SK-N-SH treated with all-trans-retinoic acid at 6 μM for 48 hours (cell line): ENCODE results near the gene AGT.

Source experiments
- ATAC-seq: fragments of 200-7000 bp; cut with Tn5 transposase; 3 replicates; pipeline ENCODE4 v1.9.1; 2020; ENCODE audit warnings: mild to moderate bottlenecking, moderate library complexity
- ARNTL ChIP-seq: fragments of 450-650 bp; formaldehyde crosslinking; IDR thresholded peaks from 2 replicates; pipeline ENCODE4 v1.5.0; 2020; ENCODE audit warnings: low read depth, mild to moderate bottlenecking, moderate library complexity, borderline replicate concordance
- BACH2 ChIP-seq: fragments of 250-450 bp; sonication (Bioruptor Pico); IDR thresholded peaks from 2 replicates; pipeline ENCODE4 v1.9.0; 2021; ENCODE audit warnings: mild to moderate bottlenecking, borderline replicate concordance
- CSDC2 ChIP-seq: fragments of 250-450 bp; sonication (Bioruptor Pico); IDR thresholded peaks from 2 replicates; pipeline ENCODE4 v1.5.0; 2020; ENCODE audit warnings: mild to moderate bottlenecking, moderate library complexity
- GLIS3 ChIP-seq: fragments of 250-450 bp; sonication (Bioruptor Pico); IDR thresholded peaks from 2 replicates; pipeline ENCODE4 v1.5.0; 2020; ENCODE audit warnings: mild to moderate bottlenecking, moderate library complexity
- ISL1 ChIP-seq: fragments of 250-450 bp; sonication (Bioruptor Pico); IDR thresholded peaks from 2 replicates; pipeline ENCODE4 v2.1.2; 2022; ENCODE audit warnings: mild to moderate bottlenecking, moderate library complexity
- OSR1 ChIP-seq: fragments of 250-450 bp; sonication (Bioruptor Pico); IDR thresholded peaks from 2 replicates; pipeline ENCODE4 v1.8.0; 2022; ENCODE audit warnings: moderate library complexity, mild to moderate bottlenecking, inconsistent platforms
- PPARA ChIP-seq: fragments of 250-450 bp; sonication (Bioruptor Pico); IDR thresholded peaks from 2 replicates; pipeline ENCODE4 v1.5.0; 2020; ENCODE audit warnings: mild to moderate bottlenecking, borderline replicate concordance
- SNAI2 ChIP-seq: fragments of 250-450 bp; sonication (Bioruptor Pico); IDR thresholded peaks from 2 replicates; pipeline ENCODE4 v1.5.0; 2020; ENCODE audit warnings: mild to moderate bottlenecking, moderate library complexity
- TCF4 ChIP-seq: fragments of 250-450 bp; sonication (Bioruptor Pico); IDR thresholded peaks from 2 replicates; pipeline ENCODE4 v1.8.0; 2021; ENCODE audit warnings: mild to moderate bottlenecking, moderate library complexity, borderline replicate concordance
- TOX ChIP-seq: fragments of 250-450 bp; sonication (Bioruptor Pico); IDR thresholded peaks from 2 replicates; pipeline ENCODE4 v1.8.0; 2021; ENCODE audit warnings: mild to moderate bottlenecking, moderate library complexity, borderline replicate concordance
- ZC3H10 ChIP-seq: fragments of 250-450 bp; sonication (Bioruptor Pico); IDR thresholded peaks from 2 replicates; pipeline ENCODE4 v1.5.1; 2021; ENCODE audit warnings: mild to moderate bottlenecking, moderate library complexity
- ZFP3 ChIP-seq: fragments of 250-450 bp; sonication (Bioruptor Pico); IDR thresholded peaks from 2 replicates; pipeline ENCODE4 v1.5.0; 2020; ENCODE audit warnings: mild to moderate bottlenecking, moderate library complexity
- ZFP30 ChIP-seq: fragments of 450-650 bp; formaldehyde crosslinking; IDR thresholded peaks from 2 replicates; pipeline ENCODE4 v1.5.0; 2022; ENCODE audit warnings: mild to moderate bottlenecking, moderate library complexity
- ZNF565 ChIP-seq: fragments of 450-650 bp; formaldehyde crosslinking; conservative IDR thresholded peaks from 2 replicates; pipeline ENCODE4 v1.5.0; 2020; ENCODE audit warnings: low read depth, mild to moderate bottlenecking, moderate library complexity
- ZNF70 ChIP-seq: fragments of 450-650 bp; formaldehyde crosslinking; IDR thresholded peaks from 2 replicates; pipeline ENCODE4 v1.5.0; 2020; ENCODE audit warnings: mild to moderate bottlenecking, moderate library complexity
- ZNF8 ChIP-seq: fragments of 450-650 bp; formaldehyde crosslinking; IDR thresholded peaks from 2 replicates; pipeline ENCODE4 v1.5.0; 2020; ENCODE audit warnings: mild to moderate bottlenecking, moderate library complexity
- TF ChIP-seq, protein P1 (sequence below): fragments of 250-450 bp; sonication (Bioruptor Pico); IDR thresholded peaks from 2 replicates; pipeline ENCODE4 v1.5.1; 2020; ENCODE audit warnings: low read depth, mild to moderate bottlenecking, moderate library complexity
- TF ChIP-seq, protein P2 (sequence below): fragments of 250-450 bp; sonication (Bioruptor Pico); IDR thresholded peaks from 2 replicates; pipeline ENCODE4 v1.5.1; 2021; ENCODE audit warnings: mild to moderate bottlenecking, moderate library complexity
- TF ChIP-seq, protein P3 (sequence below): fragments of 250-450 bp; sonication (Bioruptor Pico); IDR thresholded peaks from 2 replicates; pipeline ENCODE4 v1.8.0; 2020; ENCODE audit warnings: mild to moderate bottlenecking, moderate library complexity, borderline replicate concordance
- TF ChIP-seq, protein P4 (sequence below): fragments of 250-450 bp; sonication (Bioruptor Pico); IDR thresholded peaks from 2 replicates; pipeline ENCODE4 v1.8.0; 2021; ENCODE audit warnings: low read depth, mild to moderate bottlenecking, moderate library complexity, borderline replicate concordance
- TF ChIP-seq, protein P5 (sequence below): fragments of 250-450 bp; sonication (Bioruptor Pico); IDR thresholded peaks from 2 replicates; pipeline ENCODE4 v1.5.0; 2020; ENCODE audit warnings: mild to moderate bottlenecking, moderate library complexity

AGT gene

DNA sequence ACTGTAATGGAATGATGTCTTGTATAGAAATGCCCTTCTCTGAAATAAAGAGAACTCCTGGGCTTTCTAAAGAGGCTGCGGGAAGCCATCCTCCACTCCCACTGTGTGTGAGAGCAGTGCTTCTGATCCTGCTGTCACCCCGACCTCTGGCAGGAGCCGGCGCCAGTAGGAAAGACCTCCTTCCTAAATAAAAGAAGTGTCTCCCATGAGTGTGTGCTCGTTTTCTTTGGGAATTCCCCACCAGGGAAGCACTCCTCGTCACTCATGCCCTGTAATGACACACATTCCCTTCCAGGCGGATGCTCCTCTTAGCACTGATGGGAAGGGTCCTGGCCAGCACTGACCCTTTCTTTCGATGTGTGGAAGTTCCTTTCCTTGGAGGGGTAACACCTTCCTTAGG is 20.1 kb downstream of the AGT start:
- ATAC-seq = no peak
- TF ChIP-seq BACH2 (no peak), SNAI2 (CRISPR knock-in tag) (no peak), PPARA (CRISPR knock-in tag) (no peak), ZFP3 (CRISPR knock-in tag) (no peak), TCF4 (CRISPR knock-in tag) (no peak), ZFP30 (CRISPR knock-in tag) (no peak), TOX (CRISPR knock-in tag) (no peak), ZNF8 (CRISPR knock-in tag) (no peak), OSR1 (CRISPR knock-in tag) (no peak), ARNTL (CRISPR knock-in tag) (no peak), ISL1 (CRISPR knock-in tag) (no peak), GLIS3 (CRISPR knock-in tag) (no peak), ZC3H10 (CRISPR knock-in tag) (no peak), CSDC2 (CRISPR knock-in tag) (no peak), ZNF565 (CRISPR knock-in tag) (no peak)
- TF ChIP-seq, protein P1, sequence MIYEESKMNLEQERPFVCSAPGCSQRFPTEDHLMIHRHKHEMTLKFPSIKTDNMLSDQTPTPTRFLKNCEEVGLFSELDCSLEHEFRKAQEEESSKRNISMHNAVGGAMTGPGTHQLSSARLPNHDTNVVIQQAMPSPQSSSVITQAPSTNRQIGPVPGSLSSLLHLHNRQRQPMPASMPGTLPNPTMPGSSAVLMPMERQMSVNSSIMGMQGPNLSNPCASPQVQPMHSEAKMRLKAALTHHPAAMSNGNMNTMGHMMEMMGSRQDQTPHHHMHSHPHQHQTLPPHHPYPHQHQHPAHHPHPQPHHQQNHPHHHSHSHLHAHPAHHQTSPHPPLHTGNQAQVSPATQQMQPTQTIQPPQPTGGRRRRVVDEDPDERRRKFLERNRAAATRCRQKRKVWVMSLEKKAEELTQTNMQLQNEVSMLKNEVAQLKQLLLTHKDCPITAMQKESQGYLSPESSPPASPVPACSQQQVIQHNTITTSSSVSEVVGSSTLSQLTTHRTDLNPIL (CRISPR knock-in tag) = no peak
- TF ChIP-seq, protein P2, sequence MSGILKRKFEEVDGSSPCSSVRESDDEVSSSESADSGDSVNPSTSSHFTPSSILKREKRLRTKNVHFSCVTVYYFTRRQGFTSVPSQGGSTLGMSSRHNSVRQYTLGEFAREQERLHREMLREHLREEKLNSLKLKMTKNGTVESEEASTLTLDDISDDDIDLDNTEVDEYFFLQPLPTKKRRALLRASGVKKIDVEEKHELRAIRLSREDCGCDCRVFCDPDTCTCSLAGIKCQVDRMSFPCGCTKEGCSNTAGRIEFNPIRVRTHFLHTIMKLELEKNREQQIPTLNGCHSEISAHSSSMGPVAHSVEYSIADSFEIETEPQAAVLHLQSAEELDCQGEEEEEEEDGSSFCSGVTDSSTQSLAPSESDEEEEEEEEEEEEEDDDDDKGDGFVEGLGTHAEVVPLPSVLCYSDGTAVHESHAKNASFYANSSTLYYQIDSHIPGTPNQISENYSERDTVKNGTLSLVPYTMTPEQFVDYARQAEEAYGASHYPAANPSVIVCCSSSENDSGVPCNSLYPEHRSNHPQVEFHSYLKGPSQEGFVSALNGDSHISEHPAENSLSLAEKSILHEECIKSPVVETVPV (CRISPR knock-in tag) = no peak
- TF ChIP-seq, protein P3, sequence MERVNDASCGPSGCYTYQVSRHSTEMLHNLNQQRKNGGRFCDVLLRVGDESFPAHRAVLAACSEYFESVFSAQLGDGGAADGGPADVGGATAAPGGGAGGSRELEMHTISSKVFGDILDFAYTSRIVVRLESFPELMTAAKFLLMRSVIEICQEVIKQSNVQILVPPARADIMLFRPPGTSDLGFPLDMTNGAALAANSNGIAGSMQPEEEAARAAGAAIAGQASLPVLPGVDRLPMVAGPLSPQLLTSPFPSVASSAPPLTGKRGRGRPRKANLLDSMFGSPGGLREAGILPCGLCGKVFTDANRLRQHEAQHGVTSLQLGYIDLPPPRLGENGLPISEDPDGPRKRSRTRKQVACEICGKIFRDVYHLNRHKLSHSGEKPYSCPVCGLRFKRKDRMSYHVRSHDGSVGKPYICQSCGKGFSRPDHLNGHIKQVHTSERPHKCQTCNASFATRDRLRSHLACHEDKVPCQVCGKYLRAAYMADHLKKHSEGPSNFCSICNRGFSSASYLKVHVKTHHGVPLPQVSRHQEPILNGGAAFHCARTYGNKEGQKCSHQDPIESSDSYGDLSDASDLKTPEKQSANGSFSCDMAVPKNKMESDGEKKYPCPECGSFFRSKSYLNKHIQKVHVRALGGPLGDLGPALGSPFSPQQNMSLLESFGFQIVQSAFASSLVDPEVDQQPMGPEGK (CRISPR knock-in tag) = no peak
- TF ChIP-seq, protein P4, sequence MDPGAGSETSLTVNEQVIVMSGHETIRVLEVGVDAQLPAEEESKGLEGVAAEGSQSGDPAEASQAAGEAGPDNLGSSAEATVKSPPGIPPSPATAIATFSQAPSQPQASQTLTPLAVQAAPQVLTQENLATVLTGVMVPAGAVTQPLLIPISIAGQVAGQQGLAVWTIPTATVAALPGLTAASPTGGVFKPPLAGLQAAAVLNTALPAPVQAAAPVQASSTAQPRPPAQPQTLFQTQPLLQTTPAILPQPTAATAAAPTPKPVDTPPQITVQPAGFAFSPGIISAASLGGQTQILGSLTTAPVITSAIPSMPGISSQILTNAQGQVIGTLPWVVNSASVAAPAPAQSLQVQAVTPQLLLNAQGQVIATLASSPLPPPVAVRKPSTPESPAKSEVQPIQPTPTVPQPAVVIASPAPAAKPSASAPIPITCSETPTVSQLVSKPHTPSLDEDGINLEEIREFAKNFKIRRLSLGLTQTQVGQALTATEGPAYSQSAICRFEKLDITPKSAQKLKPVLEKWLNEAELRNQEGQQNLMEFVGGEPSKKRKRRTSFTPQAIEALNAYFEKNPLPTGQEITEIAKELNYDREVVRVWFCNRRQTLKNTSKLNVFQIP (CRISPR knock-in tag) = no peak

DNA sequence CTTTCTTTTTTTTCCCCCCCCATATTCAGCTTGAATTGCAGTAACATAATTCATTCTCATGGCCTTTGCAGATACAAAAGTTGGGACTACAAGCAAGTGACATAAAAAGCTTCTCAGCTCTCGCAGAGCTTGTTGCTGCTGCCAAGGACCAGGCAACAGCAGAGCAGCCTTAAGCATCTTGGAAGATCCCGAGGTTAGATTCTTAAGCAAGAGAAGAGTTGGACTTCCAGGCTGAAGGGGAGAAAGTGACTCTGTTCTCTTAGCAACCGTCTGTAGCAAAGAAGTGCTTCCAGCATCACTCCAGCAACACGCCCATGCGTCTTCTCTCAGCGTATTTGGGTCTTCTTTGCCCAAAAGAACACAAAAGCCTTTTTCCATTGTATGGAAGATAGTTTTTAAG is 20.7 kb downstream of the AGT start:
- no peak for ATAC-seq
- no peak for TF ChIP-seq ZNF70 (CRISPR knock-in tag)
- TF ChIP-seq ZFP3 (CRISPR knock-in tag) = no peak
- TF ChIP-seq ZNF565 (CRISPR knock-in tag) = no peak
- TF ChIP-seq, protein P1 (CRISPR knock-in tag) = no peak
- TF ChIP-seq, protein P2 (CRISPR knock-in tag) = no peak
- TF ChIP-seq TCF4 (CRISPR knock-in tag) = no peak
- no peak for TF ChIP-seq OSR1 (CRISPR knock-in tag)
- no peak for TF ChIP-seq ZNF8 (CRISPR knock-in tag)
- TF ChIP-seq, protein P5, sequence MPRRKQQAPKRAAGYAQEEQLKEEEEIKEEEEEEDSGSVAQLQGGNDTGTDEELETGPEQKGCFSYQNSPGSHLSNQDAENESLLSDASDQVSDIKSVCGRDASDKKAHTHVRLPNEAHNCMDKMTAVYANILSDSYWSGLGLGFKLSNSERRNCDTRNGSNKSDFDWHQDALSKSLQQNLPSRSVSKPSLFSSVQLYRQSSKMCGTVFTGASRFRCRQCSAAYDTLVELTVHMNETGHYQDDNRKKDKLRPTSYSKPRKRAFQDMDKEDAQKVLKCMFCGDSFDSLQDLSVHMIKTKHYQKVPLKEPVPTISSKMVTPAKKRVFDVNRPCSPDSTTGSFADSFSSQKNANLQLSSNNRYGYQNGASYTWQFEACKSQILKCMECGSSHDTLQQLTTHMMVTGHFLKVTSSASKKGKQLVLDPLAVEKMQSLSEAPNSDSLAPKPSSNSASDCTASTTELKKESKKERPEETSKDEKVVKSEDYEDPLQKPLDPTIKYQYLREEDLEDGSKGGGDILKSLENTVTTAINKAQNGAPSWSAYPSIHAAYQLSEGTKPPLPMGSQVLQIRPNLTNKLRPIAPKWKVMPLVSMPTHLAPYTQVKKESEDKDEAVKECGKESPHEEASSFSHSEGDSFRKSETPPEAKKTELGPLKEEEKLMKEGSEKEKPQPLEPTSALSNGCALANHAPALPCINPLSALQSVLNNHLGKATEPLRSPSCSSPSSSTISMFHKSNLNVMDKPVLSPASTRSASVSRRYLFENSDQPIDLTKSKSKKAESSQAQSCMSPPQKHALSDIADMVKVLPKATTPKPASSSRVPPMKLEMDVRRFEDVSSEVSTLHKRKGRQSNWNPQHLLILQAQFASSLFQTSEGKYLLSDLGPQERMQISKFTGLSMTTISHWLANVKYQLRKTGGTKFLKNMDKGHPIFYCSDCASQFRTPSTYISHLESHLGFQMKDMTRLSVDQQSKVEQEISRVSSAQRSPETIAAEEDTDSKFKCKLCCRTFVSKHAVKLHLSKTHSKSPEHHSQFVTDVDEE (CRISPR knock-in tag) = no peak
- TF ChIP-seq ZC3H10 (CRISPR knock-in tag) = no peak
- TF ChIP-seq BACH2 = no peak
- TF ChIP-seq SNAI2 (CRISPR knock-in tag) = no peak
